CD14-positive monocyte (primary cell): ENCODE measurements around the gene SLC28A1. TPM values are rescaled to one million over a fixed set of nuclear protein-coding genes. Genes with fewer than 3 reads are reported as not detected.

Source experiments
- DNase-seq, 3 donors: peaks; one replicate each; pipeline ENCODE4 v3.0.0-alpha.2; 2011 to 2022
- H2AFZ ChIP-seq: 2 replicates; pipeline ENCODE4 v1.6.0; 2012; ENCODE audit warnings: mild to moderate bottlenecking, low read depth, low read length, inconsistent platforms; ENCODE audit not compliant: insufficient read depth, poor library complexity, severe bottlenecking
- H3K27ac ChIP-seq, 2 donors: 1 replicate in 1 of 2; 2 replicates in 1 of 2; pipeline ENCODE4 v1.5.1; 2012 to 2013; ENCODE audit warnings: low read length in 2 of 2, control low read depth in 1 of 2, inconsistent platforms in 1 of 2, low read depth in 1 of 2, mild to moderate bottlenecking in 1 of 2
- H3K27me3 ChIP-seq, 2 donors: one replicate each; pipeline versions ENCODE4 v1.6.0 to v1.6.1; 2011 to 2013; ENCODE audit warnings: low read length in 2 of 2; ENCODE audit not compliant: control insufficient read depth in 2 of 2, insufficient read depth in 2 of 2
- H3K36me3 ChIP-seq, 2 donors: replicated peaks in 1 of 2; 1 replicate in 1 of 2; 2 replicates in 1 of 2; pipeline versions ENCODE4 v1.5.1 to v1.6.1; 2012 to 2013; ENCODE audit warnings: low read length in 2 of 2, control low read depth in 1 of 2, inconsistent platforms in 1 of 2, mild to moderate bottlenecking in 1 of 2; ENCODE audit not compliant: insufficient read depth in 2 of 2, control insufficient read depth in 1 of 2
- H3K4me1 ChIP-seq, 2 donors: 1 replicate in 1 of 2; 2 replicates in 1 of 2; pipeline versions ENCODE4 v1.5.1 to v1.6.1; 2012 to 2013; ENCODE audit warnings: low read length in 2 of 2, control low read depth in 1 of 2, inconsistent platforms in 1 of 2, mild to moderate bottlenecking in 1 of 2, moderate library complexity in 1 of 2; ENCODE audit not compliant: insufficient read depth in 2 of 2, control insufficient read depth in 1 of 2
- H3K4me2 ChIP-seq: replicated peaks from 2 replicates; pipeline ENCODE3; 2012; ENCODE audit warnings: low read length, moderate library complexity, mild to moderate bottlenecking; ENCODE audit not compliant: poor library complexity, severe bottlenecking; ENCODE audit errors: extremely low read depth
- H3K4me3 ChIP-seq, 3 experiments: fragments of 200-600 bp in 1 of 3; sonication (generic) in 1 of 3; replicated peaks in 1 of 3; 1 replicate in 2 of 3; 2 replicates in 1 of 3; pipeline ENCODE4 v1.5.1; 2011 to 2013; ENCODE audit warnings: low read length in 3 of 3, mild to moderate bottlenecking in 3 of 3, control low read depth in 2 of 3, low read depth in 2 of 3, inconsistent platforms in 1 of 3, moderate library complexity in 1 of 3
- H3K79me2 ChIP-seq: 2 replicates; pipeline ENCODE4 v1.6.0; 2012; ENCODE audit warnings: mild to moderate bottlenecking, control low read depth, inconsistent platforms, low read length, moderate library complexity; ENCODE audit not compliant: insufficient read depth
- H3K9ac ChIP-seq: 2 replicates; pipeline ENCODE4 v1.6.0; 2017; ENCODE audit warnings: low read length, mild to moderate bottlenecking; ENCODE audit not compliant: insufficient read depth, poor library complexity, severe bottlenecking
- H3K9me3 ChIP-seq, 2 donors: replicated peaks in 1 of 2; 1 replicate in 1 of 2; 2 replicates in 1 of 2; pipeline versions ENCODE4 v1.5.1 to v1.6.1; 2012 to 2013; ENCODE audit warnings: low read length in 2 of 2, control low read depth in 1 of 2; ENCODE audit not compliant: control insufficient read depth in 1 of 2, insufficient read depth in 1 of 2
- H4K20me1 ChIP-seq: 2 replicates; pipeline ENCODE4 v1.6.0; 2012; ENCODE audit warnings: mild to moderate bottlenecking, low read length, control low read depth, moderate library complexity; ENCODE audit not compliant: insufficient read depth
- H3K27ac Mint-ChIP-seq, 7 donors: one replicate each; pipeline ENCODE4 v1.8.0; 2020; ENCODE audit warnings: mild to moderate bottlenecking in 7 of 7, mixed read lengths in 7 of 7, moderate library complexity in 6 of 7, inconsistent platforms in 2 of 7
- H3K27me3 Mint-ChIP-seq, 3 donors: one replicate each; pipeline ENCODE4 v1.8.0; 2021 to 2022; ENCODE audit warnings: low read depth in 3 of 3, mild to moderate bottlenecking in 3 of 3, mixed read lengths in 3 of 3, moderate library complexity in 3 of 3, inconsistent platforms in 1 of 3
- H3K36me3 Mint-ChIP-seq, 2 donors: one replicate each; pipeline ENCODE4 v1.8.0; 2020; ENCODE audit warnings: mixed read lengths in 2 of 2, inconsistent platforms in 1 of 2, mild to moderate bottlenecking in 1 of 2
- H3K4me1 Mint-ChIP-seq: one replicate; pipeline ENCODE4 v1.8.0; 2020; ENCODE audit warnings: mild to moderate bottlenecking, mixed read lengths
- H3K4me3 Mint-ChIP-seq, 2 donors: one replicate each; pipeline ENCODE4 v1.8.0; 2020; ENCODE audit warnings: mild to moderate bottlenecking in 2 of 2, mixed read lengths in 2 of 2, moderate library complexity in 1 of 2
- H3K9me3 Mint-ChIP-seq, 7 donors: one replicate each; pipeline ENCODE4 v1.8.0; 2020 to 2022; ENCODE audit warnings: mixed read lengths in 7 of 7, mild to moderate bottlenecking in 6 of 7, moderate library complexity in 6 of 7, inconsistent platforms in 2 of 7
- CTCF ChIP-seq: fragments of 200-600 bp; IDR thresholded peaks from one replicate; pipeline ENCODE4 v1.8.0; 2022; ENCODE audit warnings: antibody characterized with exemption, mild to moderate bottlenecking
- WGBS: methylation state at CpG from one replicate; pipeline ENCODE4 v1.1.5; 2013; ENCODE audit warnings: missing lambda C conversion rate; ENCODE audit not compliant: insufficient coverage; 5-methylcytosine and 5-hydroxymethylcytosine counted together
- intact Hi-C, 2 donors: fragments of 100-400 bp; cut with micrococcal nuclease; formaldehyde crosslinking; loops; one replicate each; pipeline versions ENCODE4 v1.15.0 to v1.15.1; 2023
- polyA plus RNA-seq, 3 donors: library from polyadenylated mRNA; depleted of rRNA in 1 of 3; unstranded in 2 of 3; stranded (reverse) in 1 of 3; fragments of 300-500 nt in 2 of 3; fragments of >200 nt in 1 of 3; fragmentation: Illumina TruSeq in 2 of 3; gene quantifications; 1 replicate in 2 of 3; 2 replicates in 1 of 3; pipeline ENCODE4 v1.2.3, GENCODE V29; 2012 to 2021

The SLC28A1 gene
- polyA plus RNA-seq, 3 donors = not detected

- 96% methylated on average over 23 of the region's 23 CpGs for WGBS
These were observed 44.7 kb upstream of the SLC28A1 start for GRCh38 chr15:84839714-84840113.

GRCh38 chr15:84840255-84840654 lies 44.2 kb upstream of the SLC28A1 start:
- Histone ChIP-seq H3K4me2 (no peak overlapping the region), H3K9me3 (no peaks in the 10 kb centered on the region), H4K20me1 (no peaks in the 10 kb centered on the region), H3K27ac (no peak overlapping the region), H3K4me1 (no peaks in the 10 kb centered on the region), H3K9ac (no peak overlapping the region), H3K36me3 (no peaks in the 10 kb centered on the region), H3K27me3 (no peaks in the 10 kb centered on the region), H3K79me2 (no peaks in the 10 kb centered on the region), H3K4me3 (no peak overlapping the region), H2AFZ (no peak overlapping the region)
- no peaks in the 10 kb centered on the region for H3K36me3 Mint-ChIP-seq
- intact Hi-C loops = no loop called here
- no peak for TF ChIP-seq CTCF
- WGBS = 95% methylated on average over 7 of the region's 10 CpGs
- H3K27ac Mint-ChIP-seq = no peak overlapping the region
- H3K27me3 Mint-ChIP-seq = peaks cover 0 to 3% (median 3%) of the 10 kb centered on the region in 3 donors
- no peak overlapping the region for H3K4me3 Mint-ChIP-seq
- no peak for DNase-seq
- H3K9me3 Mint-ChIP-seq = peaks cover 0 to 3% (median 0%) of the 10 kb centered on the region in 7 donors
- H3K4me1 Mint-ChIP-seq = peaks cover 9% of the 10 kb centered on the region

More at GRCh38 chr15:84839714-84840113, 44.7 kb upstream of the SLC28A1 start:
- DNase-seq = no peak
- Histone ChIP-seq H2AFZ (no peak overlapping the region), H3K4me2 (no peak overlapping the region), H4K20me1 (no peaks in the 10 kb centered on the region), H3K9ac (no peak overlapping the region), H3K4me3 (no peak overlapping the region), H3K9me3 (no peaks in the 10 kb centered on the region), H3K4me1 (no peaks in the 10 kb centered on the region), H3K27me3 (no peaks in the 10 kb centered on the region), H3K36me3 (no peaks in the 10 kb centered on the region), H3K27ac (no peak overlapping the region), H3K79me2 (no peaks in the 10 kb centered on the region)
- peaks cover 0 to 3% (median 0%) of the 10 kb centered on the region in 7 donors for H3K9me3 Mint-ChIP-seq
- no peak overlapping the region for H3K4me3 Mint-ChIP-seq
- TF ChIP-seq CTCF = no peak
- intact Hi-C loops = no loop called here
- peaks cover 9% of the 10 kb centered on the region for H3K4me1 Mint-ChIP-seq
- no peaks in the 10 kb centered on the region for H3K36me3 Mint-ChIP-seq
- peaks cover 0 to 3% (median 3%) of the 10 kb centered on the region in 3 donors for H3K27me3 Mint-ChIP-seq
- no peak overlapping the region for H3K27ac Mint-ChIP-seq
